ENCODE measurements around the gene THUMPD2.

- no peak for TF ChIP-seq EZH2 (IDR thresholded peaks at IDR 0.05; ENCODE audit: insufficient read depth, poor library complexity, severe bottlenecking)
- TF ChIP-seq EZH2phosphoT487 (IDR thresholded peaks at IDR 0.05; ENCODE audit: insufficient read depth, low read depth): no peak
These were observed 58.1 kb downstream of the THUMPD2 start for GRCh38 chr2:39720970-39721369.
